Measurements from ENCODE around the gene KCNJ4.
"Not testable (repeated sequence)": the region's sequence is repeated elsewhere in the genome, so short reads cannot be mapped to it uniquely, and the experiment has no call there.

KCNJ4 gene

DNA sequence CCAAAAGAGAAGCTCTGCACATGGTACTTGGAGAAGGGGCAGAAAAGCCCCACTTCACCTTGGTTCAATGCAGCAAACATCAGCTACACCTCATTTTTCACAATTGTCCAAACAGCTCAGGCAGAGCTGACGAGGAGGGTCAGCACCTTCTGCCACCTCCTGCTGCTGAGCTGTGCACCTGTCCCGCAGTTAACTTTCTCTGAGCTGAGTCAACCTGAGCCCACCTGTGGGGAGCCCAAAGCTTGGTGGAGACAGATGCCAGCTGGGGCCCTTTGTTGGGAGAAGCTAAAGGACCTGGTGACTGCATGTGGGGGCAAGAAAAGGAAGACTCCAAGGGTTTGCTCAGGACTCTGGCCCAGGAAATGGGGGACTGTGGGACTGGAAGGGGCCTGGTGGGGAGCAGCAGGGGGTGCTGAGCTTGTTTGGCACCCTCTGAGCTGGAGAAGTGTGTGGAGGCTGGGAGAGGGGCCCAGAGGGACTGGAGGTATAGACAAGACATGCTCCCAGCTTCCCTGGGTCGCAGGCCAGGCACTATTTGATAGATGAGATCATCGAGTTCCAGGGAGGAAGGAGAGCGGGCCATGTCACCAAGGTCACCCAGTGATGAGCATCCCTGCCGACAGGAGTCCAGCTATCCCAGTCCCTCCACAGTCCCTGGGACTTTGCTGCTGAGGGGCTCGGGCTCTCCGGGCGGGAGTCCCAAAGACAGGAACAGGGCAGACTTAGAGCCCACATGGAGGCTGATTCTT lies 53.5 kb downstream of the KCNJ4 start:
- H3K36me3 ChIP-seq: no peaks in the 10 kb centered on the region
- TF ChIP-seq, protein P1, sequence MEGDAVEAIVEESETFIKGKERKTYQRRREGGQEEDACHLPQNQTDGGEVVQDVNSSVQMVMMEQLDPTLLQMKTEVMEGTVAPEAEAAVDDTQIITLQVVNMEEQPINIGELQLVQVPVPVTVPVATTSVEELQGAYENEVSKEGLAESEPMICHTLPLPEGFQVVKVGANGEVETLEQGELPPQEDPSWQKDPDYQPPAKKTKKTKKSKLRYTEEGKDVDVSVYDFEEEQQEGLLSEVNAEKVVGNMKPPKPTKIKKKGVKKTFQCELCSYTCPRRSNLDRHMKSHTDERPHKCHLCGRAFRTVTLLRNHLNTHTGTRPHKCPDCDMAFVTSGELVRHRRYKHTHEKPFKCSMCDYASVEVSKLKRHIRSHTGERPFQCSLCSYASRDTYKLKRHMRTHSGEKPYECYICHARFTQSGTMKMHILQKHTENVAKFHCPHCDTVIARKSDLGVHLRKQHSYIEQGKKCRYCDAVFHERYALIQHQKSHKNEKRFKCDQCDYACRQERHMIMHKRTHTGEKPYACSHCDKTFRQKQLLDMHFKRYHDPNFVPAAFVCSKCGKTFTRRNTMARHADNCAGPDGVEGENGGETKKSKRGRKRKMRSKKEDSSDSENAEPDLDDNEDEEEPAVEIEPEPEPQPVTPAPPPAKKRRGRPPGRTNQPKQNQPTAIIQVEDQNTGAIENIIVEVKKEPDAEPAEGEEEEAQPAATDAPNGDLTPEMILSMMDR (IDR thresholded peaks at IDR 0.05): no peak
- H3K4me3 ChIP-seq (ENCODE audit: low read depth in 1 of 2, low read length in 1 of 2): no peak overlapping the region
- H3K4me1 ChIP-seq (ENCODE audit: control insufficient read depth in 1 of 2, insufficient read depth in 1 of 2, low read depth in 1 of 2, low read length in 1 of 2): peaks cover 18 to 34% of the 10 kb centered on the region in 2 experiments
- H3K27me3 ChIP-seq: no peaks in the 10 kb centered on the region
- H3K27ac ChIP-seq: no peak overlapping the region
- H3K9me3 ChIP-seq: no peaks in the 10 kb centered on the region

DNA sequence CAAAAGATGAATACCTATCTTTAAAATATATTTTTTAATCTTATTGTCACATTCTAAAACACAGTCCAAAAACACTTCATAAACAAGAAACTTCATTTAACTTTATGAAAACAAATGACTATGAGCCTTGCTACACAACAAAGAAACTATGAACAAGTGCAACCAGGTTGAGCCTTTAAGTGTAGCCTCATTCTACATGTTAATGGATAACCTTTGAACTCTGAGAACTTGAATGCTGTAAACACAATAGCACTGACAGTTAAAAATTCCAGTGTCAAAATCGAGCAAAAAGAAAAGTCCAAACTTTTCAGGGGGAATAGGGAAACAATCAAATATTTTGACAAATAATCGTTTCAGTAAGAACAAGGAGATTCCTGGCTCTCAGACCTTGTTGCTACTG lies 54.7 kb downstream of the KCNJ4 start:
- H3K9me3 ChIP-seq; H3K27ac ChIP-seq; H3K4me3 ChIP-seq (ENCODE audit: low read depth in 1 of 2, low read length in 1 of 2); H3K27me3 ChIP-seq; H3K36me3 ChIP-seq: not testable (repeated sequence)
- H3K4me1 ChIP-seq (ENCODE audit: control insufficient read depth in 1 of 2, insufficient read depth in 1 of 2, low read depth in 1 of 2, low read length in 1 of 2): peaks cover 24 to 39% of the 10 kb centered on the region in 2 experiments

- no peaks in the 10 kb centered on the region for H3K9me3 ChIP-seq
- peak overlapping the region; percentile 91 for H3K27ac ChIP-seq
Measured at GRCh38 chr22:38398609-38399461, 56.2 kb downstream of the KCNJ4 start.

DNA sequence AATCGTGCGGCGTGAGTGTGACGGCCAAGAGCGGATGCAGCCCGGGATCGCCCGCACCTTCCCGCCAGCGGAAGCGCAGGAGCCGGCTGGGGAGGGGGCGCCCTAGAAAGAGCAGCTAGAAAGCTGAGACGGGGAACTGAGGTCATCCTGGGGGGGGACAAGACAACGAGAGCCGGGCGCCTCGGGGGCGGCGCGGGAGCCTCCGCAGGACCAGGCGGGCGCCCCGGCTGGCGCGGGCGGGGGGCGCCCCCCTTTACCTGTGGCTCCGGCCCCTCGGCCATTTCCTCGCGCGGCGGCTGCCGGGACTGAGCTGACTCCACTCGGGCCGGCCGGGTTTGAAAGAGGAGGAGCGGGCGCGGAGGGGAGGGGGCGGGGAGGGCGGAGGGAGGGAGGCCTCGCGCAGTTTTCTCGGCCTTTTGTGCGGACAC lies 56.8 kb downstream of the KCNJ4 start:
- H3K27ac ChIP-seq: peak overlapping the region; percentile 91
- H3K9me3 ChIP-seq, H3K27me3 ChIP-seq, H3K36me3 ChIP-seq: not testable (repeated sequence)
- peaks cover 42 to 56% of the 10 kb centered on the region in 2 experiments for H3K4me1 ChIP-seq (ENCODE audit: control insufficient read depth in 1 of 2, insufficient read depth in 1 of 2, low read depth in 1 of 2, low read length in 1 of 2)
- H3K4me3 ChIP-seq (ENCODE audit: low read depth in 1 of 2, low read length in 1 of 2): peak overlapping the region; percentile 87 to 93

More at GRCh38 chr22:38398609-38399461, 56.2 kb downstream of the KCNJ4 start:
- no peaks in the 10 kb centered on the region for H3K36me3 ChIP-seq
- H3K4me1 ChIP-seq (ENCODE audit: control insufficient read depth in 1 of 2, insufficient read depth in 1 of 2, low read depth in 1 of 2, low read length in 1 of 2): peaks cover 37 to 52% of the 10 kb centered on the region in 2 experiments
- TF ChIP-seq, protein P1 (IDR thresholded peaks at IDR 0.05): no peak
- no peaks in the 10 kb centered on the region for H3K27me3 ChIP-seq
- peak overlapping the region; percentile 87 to 93 for H3K4me3 ChIP-seq (ENCODE audit: low read depth in 1 of 2, low read length in 1 of 2)

GRCh38 chr22:38397189-38398085 lies 57.6 kb downstream of the KCNJ4 start:
- no peaks in the 10 kb centered on the region for H3K27me3 ChIP-seq
- no peaks in the 10 kb centered on the region for H3K36me3 ChIP-seq
- no peaks in the 10 kb centered on the region for H3K9me3 ChIP-seq
- peaks cover 49 to 62% of the 10 kb centered on the region in 2 experiments for H3K4me1 ChIP-seq (ENCODE audit: control insufficient read depth in 1 of 2, insufficient read depth in 1 of 2, low read depth in 1 of 2, low read length in 1 of 2)
- TF ChIP-seq, protein P1 (IDR thresholded peaks at IDR 0.05): no peak
- peak overlapping the region; percentile 91 for H3K27ac ChIP-seq
- H3K4me3 ChIP-seq (ENCODE audit: low read depth in 1 of 2, low read length in 1 of 2): peak overlapping the region; percentile 87 to 93

DNA sequence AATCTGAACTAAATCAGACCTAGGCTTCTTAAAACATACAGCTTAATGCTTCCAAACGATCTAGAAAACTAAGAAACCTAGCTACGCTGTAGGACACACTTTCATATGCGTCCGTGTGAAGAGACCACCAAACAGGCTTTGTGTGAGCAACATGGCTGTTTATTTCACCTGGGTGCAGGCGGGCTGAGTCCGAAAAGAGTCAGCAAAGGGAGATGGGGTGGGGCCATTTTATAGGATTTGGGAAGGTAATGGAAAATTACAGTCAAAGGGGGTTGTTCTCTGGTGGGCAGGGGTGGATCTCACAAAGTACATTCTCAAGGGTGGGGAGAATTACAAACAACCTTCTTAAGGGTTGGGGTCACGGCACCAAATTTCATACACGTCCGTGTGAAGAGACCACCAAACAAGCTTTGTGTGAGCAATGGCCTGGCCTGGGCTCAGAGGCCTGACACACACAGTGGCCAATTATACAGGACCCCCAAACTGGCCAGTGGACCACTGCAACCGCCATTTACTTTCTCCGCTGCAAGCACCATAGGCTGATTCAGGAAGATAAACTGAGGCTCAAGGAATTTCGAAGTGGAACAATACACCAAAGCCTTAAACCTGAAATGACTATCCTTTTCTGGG lies 58.4 kb downstream of the KCNJ4 start:
- Histone ChIP-seq H3K4me3 (ENCODE audit: low read depth in 1 of 2, low read length in 1 of 2) (peak overlapping the region; percentile 87 to 93), H3K4me1 (ENCODE audit: control insufficient read depth in 1 of 2, insufficient read depth in 1 of 2, low read depth in 1 of 2, low read length in 1 of 2) (peaks cover 56 to 62% of the 10 kb centered on the region in 2 experiments), H3K27ac (peak overlapping the region; percentile 91)
- H3K36me3 ChIP-seq, H3K9me3 ChIP-seq, H3K27me3 ChIP-seq: not testable (repeated sequence)

DNA sequence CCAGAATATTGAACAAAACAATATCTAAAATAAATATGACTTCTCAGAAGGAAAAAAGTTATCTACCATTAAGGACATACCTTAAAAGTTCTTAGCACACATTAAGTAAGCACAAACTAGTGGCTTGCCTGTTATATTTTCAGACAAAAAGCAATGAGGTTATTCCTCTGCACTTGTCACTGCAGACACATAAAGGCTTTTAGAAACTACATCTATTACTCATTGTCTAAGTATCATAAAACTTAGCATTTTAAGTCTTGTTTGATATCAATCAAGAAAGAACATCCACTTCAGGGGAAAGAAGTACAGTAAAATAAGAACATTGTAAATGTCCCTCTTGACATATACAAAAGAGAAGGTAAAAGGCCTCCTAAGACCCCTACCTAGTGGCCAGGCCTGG lies 59.1 kb downstream of the KCNJ4 start:
- not testable (repeated sequence) for H3K27me3 ChIP-seq, H3K9me3 ChIP-seq, H3K36me3 ChIP-seq
- Histone ChIP-seq H3K27ac (peak overlapping the region; percentile 91), H3K4me1 (ENCODE audit: control insufficient read depth in 1 of 2, insufficient read depth in 1 of 2, low read depth in 1 of 2, low read length in 1 of 2) (peaks cover 57 to 62% of the 10 kb centered on the region in 2 experiments), H3K4me3 (ENCODE audit: low read depth in 1 of 2, low read length in 1 of 2) (peak overlapping the region; percentile 32 to 42)

DNA sequence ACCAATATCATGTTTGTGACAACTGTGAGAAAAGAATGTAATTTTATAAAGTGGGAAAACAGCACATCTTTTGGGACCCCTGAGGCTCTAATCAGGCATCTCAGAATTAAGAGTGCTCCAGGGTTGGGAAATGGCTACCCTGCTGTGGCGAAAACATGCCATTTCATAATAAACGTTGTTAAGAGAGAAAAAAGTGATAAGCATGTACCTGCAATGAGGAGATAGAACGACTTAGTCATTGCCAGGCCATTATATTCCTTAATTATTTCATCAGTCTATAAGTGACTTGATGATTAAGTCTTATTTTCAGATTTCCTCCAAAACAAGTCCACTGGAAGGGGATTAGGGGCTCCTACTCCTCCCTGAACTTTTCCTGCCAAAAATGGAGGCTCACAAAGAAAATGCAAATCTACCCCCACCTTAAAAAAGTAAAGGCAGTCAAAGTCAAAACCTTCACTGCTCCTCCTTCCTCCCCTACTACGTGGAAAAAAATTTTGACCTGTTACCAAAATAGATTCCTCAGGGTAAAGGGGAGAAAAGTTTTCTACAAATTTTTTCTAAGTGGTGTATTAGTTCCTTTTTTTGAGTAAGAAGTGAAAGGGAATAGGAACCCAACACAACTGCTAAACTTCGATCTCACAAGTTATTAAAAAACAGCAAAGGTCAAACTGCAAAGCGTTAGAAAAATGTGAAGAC lies 59.9 kb downstream of the KCNJ4 start:
- Histone ChIP-seq H3K4me1 (ENCODE audit: control insufficient read depth in 1 of 2, insufficient read depth in 1 of 2, low read depth in 1 of 2, low read length in 1 of 2) (peaks cover 50 to 69% of the 10 kb centered on the region in 2 experiments), H3K4me3 (ENCODE audit: low read depth in 1 of 2, low read length in 1 of 2) (peak overlapping the region; percentile 42 to 44), H3K27ac (peak overlapping the region; percentile 91)
- not testable (repeated sequence) for H3K36me3 ChIP-seq, H3K27me3 ChIP-seq, H3K9me3 ChIP-seq

- H3K9me3 ChIP-seq; H3K36me3 ChIP-seq; H3K4me3 ChIP-seq (ENCODE audit: low read depth in 1 of 2, low read length in 1 of 2); H3K27me3 ChIP-seq: not testable (repeated sequence)
- Histone ChIP-seq H3K27ac (peak overlapping the region; percentile 17), H3K4me1 (ENCODE audit: control insufficient read depth in 1 of 2, insufficient read depth in 1 of 2, low read depth in 1 of 2, low read length in 1 of 2) (peaks cover 15 to 39% of the 10 kb centered on the region in 2 experiments)
Measured at GRCh38 chr22:38389428-38389818, 65.6 kb downstream of the KCNJ4 start.
